HT1080 (cell line): Measurements from ENCODE around the gene STK10. TPM values are rescaled to one million over a fixed set of nuclear protein-coding genes. Genes with fewer than 3 reads are reported as not detected.
A peak's percentile ranks its signal among the peaks of the same experiment; 100 is the strongest.

ENCODE experiments used
- DNase-seq: peaks from one replicate; pipeline ENCODE4 v3.0.0-alpha.2; 2015; ENCODE audit warnings: low read depth
- total RNA-seq: library from RNA; depleted of rRNA; stranded (reverse); fragments of >200 nt; shearing (Covaris generic); gene quantifications from 2 replicates; pipeline ENCODE4 v1.2.3, GENCODE V29; 2014

Gene STK10
- total RNA-seq, 1 experiment from 2014 or later, result 16.4 TPM

DNA sequence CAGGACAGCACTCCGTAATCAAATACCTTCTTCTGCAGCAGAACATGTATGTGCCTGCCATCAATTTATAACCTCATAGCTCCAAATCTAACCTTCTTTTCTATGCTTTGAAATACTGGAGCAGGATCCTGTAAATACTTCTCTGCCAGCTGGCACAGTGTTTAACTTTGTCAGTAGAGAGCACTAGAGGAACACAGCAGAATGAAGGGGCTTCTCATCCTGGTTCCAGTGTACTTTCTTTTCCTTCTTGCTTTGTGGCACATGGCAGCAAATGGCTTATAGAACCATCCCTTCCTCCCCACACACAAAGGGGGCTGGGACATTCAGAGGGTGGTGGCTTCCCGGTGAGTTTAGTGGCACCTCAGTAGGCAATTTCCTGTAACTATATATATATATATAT lies 177.7 kb downstream of the STK10 start:
- no peak for DNase-seq

DNA sequence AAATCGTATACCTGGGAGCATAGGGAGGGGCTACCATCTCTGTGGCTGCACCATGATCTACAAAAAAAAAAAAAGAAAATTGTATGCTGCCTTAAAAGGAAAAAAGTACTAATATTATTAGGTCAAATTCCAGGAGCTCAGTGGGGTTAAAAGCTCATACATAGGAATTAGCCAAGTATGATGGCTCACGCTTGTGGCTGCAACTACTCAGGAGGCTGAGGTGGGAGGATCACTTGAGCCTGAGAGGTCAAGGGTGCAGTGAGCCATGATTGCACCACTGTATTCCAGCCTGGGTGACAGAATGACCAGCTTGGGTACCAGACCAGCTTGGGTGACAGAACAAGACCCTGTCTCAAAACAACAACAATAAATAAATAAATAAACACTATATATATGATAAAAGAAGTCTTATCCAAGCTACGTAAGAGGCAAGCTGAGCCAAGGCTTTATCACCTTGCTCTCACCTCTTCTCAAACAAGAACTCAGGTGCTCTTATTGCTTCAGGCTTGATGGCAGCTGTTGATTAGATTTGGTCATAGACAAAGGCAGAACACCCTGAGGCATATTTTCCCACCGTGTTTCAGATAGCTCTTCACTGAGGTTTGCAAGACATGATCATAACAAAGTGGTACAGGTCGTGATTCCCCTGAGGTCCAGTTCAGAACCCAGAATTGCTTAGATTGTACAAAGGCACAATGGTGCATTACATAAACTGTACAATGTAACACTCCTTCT lies 178.3 kb downstream of the STK10 start:
- no peak for DNase-seq

DNA sequence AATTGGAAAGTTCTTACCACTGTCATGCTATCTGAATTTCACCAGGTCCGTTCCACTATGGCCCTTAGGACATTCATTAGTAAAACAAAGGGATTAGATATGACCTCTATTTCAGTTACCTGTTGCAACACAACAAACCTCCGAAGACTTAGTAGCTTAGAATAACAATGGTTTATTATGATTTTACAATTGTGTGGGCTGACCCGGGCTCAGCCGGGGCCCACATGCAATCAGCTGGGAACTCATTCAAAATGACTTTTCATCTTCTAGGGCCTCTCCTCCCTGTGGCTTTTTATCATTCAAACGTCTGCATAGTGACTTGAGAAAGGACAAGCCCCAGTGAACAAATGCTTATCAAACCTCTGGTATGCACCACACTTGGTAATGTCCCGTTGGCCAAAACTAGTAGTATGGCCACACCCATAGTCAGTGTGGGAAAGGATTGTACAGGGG lies 179.3 kb downstream of the STK10 start:
- no peak for DNase-seq

DNA sequence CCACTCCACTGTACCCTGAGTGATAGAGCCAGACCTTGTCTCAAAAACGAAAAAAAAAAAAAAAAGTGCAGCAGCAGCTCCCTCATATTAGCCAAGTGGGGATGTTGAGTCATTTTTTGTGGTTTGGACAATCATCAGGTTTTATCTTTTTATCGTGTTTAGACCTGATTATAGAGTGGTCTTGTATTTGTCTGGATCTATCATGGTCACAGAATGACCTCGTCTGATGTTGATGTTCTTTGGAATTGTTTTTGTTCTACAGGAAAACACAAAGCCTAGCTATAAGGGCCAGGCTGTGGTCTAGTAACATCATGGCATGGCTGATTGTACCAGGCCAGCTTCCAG lies 179.9 kb downstream of the STK10 start:
- peak; percentile 38 for DNase-seq

DNA sequence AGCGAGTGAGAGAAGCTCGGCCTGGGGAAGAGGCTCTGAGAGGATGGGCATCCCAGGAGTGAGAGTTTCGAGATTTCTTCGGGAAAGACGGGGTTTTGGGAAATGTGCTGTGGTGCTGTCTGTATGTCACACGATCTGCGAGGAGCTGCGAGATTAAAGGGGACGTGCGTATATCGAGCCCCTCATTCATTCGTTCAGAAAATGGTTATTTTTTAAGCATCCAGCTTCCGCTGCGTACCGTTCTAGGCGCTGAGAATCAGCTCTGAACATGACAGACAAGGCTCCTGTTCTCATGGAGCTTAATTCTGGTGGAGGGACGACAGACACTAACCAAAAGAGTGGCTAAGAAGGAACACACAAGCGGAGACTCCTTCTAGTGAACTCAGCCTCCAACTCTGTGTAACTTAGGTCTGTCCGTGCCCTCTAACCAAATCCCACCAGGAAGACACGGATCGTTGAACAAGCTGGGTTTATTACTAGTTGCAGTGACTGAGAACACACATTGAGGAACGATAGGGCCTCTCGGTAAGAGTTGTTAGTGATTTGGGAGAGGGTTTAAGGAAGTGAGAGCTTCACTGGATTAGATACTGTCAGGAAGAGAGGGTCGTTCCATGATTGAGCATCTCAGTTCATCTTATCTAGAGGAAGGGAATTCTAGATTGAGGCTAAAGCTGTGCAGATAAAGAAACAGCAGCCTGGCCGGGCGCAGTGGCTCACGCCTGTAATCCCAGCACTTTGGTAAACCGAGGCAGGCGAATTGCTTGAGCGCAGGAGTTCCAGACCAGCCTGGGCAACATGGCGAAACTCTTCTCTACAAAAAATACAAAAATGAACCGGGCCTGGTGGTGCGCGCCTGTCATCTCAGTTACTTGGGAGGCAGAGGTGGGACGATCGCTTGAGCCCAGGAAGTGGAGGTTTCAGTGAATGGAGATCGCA lies 180.6 kb downstream of the STK10 start:
- DNase-seq, result no peak

DNA sequence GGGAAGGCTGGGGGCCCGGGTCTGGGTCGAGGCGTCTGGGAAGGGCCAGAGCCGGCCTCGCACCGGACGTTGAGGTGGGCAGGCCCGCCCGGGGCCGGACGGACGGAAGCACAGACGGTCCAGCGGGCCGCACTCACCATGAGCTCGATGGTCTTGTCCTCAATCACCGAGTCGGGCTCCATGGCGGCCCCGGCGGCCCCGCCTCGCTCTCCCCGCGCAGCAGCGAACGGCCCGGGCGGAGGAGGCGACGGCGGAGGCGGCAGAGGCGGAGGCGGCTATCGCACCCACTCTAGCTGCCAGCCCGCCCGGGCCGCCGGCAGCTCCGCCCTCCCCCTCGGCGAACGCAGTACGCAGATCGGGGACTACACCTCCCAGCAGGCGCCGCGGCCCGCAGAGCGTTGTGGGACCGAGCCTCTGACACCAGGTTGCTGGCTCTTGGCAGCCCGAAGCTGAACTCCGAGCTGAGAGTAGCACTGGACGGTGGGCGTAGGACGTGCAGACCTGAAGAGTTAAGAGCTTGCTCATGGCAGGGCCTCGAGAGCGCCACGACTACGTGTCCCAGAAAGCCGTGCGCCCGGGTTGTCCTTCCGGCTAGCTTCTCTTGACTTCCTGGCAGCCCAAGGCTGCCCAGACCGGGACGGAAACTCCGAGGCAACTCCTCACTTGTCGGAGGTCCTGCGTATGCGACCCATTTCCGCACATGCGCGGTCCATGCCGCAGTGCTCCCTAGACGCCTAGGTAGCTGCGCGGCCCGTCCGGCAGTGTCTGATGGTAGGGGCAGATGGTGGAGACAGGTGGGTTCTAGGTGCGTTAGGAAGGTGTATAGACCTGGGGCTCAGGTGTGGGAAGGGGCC lies 181.5 kb downstream of the STK10 start, which contains the start of gene FBXW11:
FBXW11 (minus strand) TSS at position 318 of the 854 bp plus-strand sequence; CDS start at position 182, 136 bp downstream.
- DNase-seq, result peak; percentile 96

DNA sequence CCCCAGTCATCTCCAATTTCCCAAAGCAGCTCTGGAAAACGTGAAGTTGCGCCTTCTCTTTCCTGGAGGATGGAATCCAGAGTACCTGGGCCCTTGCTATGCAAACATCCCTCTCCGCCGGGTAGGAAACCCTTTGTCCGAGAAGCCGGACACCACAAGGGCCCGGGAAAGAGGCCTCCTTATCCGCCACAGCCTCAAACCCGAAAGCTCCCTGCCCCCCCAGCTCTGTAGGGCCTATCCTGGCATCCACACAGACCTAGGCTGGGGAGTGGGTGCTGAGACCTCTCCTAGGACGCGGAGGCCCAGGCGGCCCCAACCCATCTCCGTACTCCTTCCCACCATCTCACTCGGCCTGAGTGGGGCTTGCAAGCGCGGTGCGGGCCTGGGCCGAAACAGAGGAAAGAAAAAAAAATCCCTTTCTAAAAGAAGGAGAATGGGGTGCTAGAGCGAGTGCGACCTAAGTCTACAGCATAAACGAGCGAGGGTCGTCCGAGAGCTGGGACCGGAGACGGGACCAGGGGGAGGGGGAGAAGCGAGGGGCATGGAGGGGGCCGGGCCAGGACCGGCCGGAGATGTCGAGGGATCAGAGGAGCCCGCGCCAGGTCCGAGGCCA lies 182.2 kb downstream of the STK10 start:
- DNase-seq, result no peak

DNA sequence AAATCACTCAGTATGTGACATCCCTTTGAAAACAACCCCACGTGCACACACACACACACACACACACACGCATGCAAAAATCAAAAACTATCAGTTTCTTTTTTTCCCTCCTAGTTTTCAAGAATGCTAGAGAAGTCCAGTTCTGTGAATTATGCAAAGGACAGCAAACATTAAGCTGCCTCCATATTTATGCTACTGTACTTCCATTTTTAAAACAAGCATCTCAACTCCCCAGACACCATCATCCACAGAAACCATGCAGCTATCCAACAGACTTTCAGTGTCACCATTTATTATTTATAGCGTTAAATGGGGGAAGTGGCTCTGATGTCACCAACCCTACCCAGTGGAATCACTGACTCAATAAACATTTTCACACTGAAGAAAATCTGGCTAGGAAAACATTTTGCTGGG lies 183.2 kb downstream of the STK10 start:
- DNase-seq, result no peak

DNA sequence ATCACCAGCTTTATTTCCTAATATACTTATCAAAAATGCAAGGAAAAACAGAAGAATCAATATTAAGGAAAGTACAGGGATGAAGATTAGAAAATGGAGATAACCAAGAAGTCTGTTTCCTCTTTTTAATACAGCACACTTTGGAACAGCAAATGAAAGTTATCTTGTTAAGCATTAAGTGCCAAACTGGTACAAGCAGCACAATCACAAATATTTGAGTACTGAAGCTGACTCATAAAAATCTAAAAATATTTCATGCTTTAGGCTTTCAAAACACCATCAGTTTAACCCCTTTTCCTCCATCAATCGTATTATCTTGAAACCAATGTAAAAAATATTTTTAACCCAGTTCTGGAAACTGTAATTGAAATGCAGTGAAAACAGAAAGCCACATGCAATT lies 184.3 kb downstream of the STK10 start:
- DNase-seq, result no peak

DNA sequence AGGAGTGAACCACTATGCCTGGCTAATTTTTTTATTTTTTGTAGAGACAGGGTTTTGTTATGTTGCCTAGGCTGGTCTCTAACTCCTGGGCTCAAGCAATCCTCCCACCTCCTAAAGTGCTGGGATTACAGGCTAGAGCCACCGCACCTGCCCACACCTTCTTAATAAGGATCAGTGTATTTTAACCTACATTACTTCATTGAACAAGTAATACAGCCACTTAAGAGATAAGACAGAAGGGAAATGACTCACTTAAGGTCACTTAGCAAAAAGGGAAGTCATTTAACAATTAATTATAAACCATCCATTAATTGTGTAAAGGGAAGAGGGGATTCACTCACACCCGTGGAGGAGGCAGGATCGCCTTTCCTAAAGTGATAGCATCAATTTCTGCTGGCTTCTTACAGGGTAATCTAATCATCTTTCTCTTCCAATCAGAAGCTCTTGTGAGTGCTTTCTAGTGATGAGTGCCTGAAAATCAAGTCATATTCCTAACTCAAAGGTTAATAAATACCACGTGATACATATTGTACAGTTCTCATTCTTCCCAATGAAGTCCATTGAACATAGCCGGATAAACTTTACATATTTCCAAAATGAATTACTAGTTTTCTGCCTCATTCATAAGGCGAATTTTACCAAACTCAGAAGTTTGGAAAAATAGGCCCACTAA lies 185.0 kb downstream of the STK10 start:
- no peak for DNase-seq

DNA sequence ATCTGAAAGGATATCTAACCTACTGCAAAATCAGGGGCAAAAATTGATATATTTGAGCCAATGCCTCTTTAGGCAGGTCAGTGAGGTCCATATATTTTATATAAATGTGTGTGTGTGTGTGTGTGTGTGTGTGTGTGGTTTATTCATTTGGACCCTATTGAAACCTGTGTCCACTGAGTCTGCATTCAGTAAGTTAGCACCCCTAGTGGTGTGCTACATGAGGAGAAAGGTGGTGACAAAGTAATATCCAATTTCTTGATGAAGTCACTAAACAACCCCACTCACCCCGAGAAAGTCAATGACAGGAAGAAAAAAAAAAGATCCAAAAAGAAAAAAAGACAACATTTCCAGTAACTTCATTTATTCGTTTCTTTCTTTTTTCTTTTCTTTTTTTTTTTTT lies 185.7 kb downstream of the STK10 start:
- no peak for DNase-seq

DNA sequence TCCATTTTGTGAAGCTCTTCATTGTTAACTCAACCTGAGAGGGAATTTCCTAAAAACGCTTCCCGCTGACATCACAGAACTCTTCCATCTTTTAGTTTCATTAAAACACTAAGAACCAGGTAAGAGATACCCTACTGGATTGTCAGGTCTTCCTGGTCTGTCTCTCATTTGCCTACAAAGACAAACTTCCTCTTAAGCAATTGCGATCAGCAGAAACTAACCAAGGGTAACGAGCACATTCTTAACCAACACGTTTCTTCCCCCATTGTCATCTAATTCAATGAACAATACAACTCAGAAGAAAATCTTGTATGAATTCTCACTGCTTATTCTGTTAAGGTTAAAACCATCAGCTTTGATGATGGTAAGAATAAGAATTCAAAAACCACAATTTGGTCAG lies 188.1 kb downstream of the STK10 start:
- DNase-seq, result no peak

DNA sequence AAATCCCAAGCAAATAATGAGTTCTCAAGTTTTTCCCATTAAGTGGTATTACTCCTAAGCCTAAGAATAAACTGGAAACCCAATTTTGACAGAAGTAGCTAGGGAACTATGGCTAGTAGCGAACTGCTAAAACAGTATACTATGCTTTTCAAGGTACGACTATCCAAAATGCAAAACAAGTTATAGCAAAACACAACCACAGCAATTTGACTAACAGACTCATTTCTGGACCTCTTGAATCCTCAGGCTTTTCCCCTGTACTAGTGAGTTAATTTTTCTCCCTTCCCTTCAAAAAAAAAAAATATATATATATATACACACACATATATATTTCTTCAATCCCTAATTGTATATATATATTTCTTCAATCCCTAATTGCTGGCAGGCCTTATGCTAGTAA lies 188.9 kb downstream of the STK10 start:
- no peak for DNase-seq

DNA sequence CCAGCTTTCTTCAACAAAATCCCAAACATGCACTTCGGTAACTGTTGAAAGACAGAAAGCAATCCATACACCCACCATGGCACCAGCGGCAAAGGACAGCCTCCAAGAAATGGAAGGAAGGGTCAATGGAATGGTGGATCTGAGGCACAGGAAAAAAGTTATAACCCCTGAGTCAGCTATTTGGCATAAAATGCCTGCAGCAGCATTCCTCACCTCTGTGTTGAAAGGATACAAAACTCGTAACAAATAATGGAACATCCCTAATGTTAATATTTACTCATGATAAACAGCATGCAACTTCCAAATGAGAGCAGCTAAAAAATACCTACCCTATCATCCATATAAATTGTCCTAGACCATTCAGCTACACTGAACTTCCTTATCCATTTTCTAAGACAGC lies 191.0 kb downstream of the STK10 start:
- no peak for DNase-seq

DNA sequence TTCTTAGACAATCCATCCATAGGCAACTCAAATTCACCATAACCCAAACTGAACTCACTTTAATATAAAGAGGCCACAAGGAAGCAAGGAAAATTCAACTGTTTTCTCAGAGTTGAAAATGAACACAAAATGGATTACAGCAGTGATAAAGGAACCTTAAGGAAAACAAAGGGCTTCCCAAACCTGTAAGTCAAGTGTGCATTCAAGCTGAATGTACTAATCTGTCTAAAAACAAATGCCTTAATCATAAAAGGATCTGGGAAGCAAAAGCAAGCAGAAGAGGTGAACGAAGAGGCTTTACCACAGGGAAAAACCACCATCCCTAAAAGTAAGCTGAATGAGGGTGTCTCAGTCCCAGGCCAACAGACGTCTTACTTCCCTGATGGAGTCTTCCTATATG lies 195.2 kb downstream of the STK10 start:
- DNase-seq, result no peak

DNA sequence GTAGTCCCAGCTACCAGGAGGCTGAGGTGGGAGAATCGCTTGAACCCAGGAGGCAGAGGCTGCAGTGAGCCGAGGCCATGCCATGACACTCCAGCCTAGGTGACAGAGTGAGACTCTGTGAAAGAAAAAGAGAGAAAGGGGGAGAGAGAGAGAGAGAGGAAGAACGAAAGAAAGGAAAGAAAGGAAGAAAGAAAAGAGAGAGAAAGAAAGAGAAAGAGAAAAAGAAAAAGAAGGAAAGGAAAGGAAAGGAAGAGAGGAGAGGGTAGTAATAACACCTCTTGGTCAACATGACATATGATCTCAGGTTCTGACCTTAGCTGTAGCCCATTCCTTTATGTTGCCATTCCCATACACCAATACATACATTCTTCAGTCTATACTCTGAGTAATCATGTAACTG lies 195.7 kb downstream of the STK10 start:
- DNase-seq, result no peak
